ENCODE results near the gene ARHGEF17.

ARHGEF17 gene

GRCh38 chr11:73299751-73300150 is 8.3 kb upstream of the ARHGEF17 start:
- ChIA-PET POLR2A (interaction anchor here (1.2 kb wide), 1 partner anchor 9 kb away, joined by 4 read pairs; no protein-coding TSS in a partner anchor), CTCF (interaction anchor here (1.2 to 28.8 kb wide), 6 partner anchors 6 to 94 kb away, joined by 3 to 605 read pairs (median 184); partner anchors contain the start of gene ARHGEF17)
- no peak overlapping the region for H3K4me3 ChIP-seq (ENCODE audit: low read depth, low read length)
- TF ChIP-seq CTCF (IDR thresholded peaks at IDR 0.05; ENCODE audit: insufficient read depth, low read length, missing control alignments) = no peak
- DNase-seq (ENCODE audit: low read depth, low spot score) = no peak

- DNase-seq (ENCODE audit: low read depth, low spot score) = no peak
- H3K4me3 ChIP-seq (ENCODE audit: low read depth, low read length) = no peak overlapping the region
- POLR2A ChIA-PET = interaction anchor here (0.9 to 4.7 kb wide), 4 partner anchors 11 to 121 kb away, joined by 3 to 64 read pairs (median 25); no protein-coding TSS in a partner anchor
- CTCF ChIA-PET = interaction anchor here (0.5 to 28.8 kb wide), 47 partner anchors 9 to 521 kb away, joined by 3 to 605 read pairs (median 5); partner anchors contain the start of gene P2RY6
- TF ChIP-seq CTCF (IDR thresholded peaks at IDR 0.05; ENCODE audit: insufficient read depth, low read length, missing control alignments) = no peak
Measured at GRCh38 chr11:73306069-73306841, 1.8 kb upstream of the ARHGEF17 start.

GRCh38 chr11:73306977-73307322 is 1.1 kb upstream of the ARHGEF17 start:
- DNase-seq (ENCODE audit: low read depth, low spot score) = no peak
- ChIA-PET CTCF (interaction anchor here (0.5 to 28.8 kb wide), 46 partner anchors 8 to 520 kb away, joined by 3 to 605 read pairs (median 5); partner anchors contain the start of gene P2RY6), POLR2A (interaction anchor here (0.9 to 4.7 kb wide), 7 partner anchors 12 to 292 kb away, joined by 3 to 64 read pairs (median 4); no protein-coding TSS in a partner anchor)
- H3K4me3 ChIP-seq (ENCODE audit: low read depth, low read length) = peak overlapping the region; percentile 57
- no peak for TF ChIP-seq CTCF (IDR thresholded peaks at IDR 0.05; ENCODE audit: insufficient read depth, low read length, missing control alignments)

GRCh38 chr11:73307323-73308002 is 613 bp upstream of the ARHGEF17 start:
- POLR2A ChIA-PET = interaction anchor here (0.9 to 4.7 kb wide), 8 partner anchors 12 to 291 kb away, joined by 3 to 64 read pairs (median 4); no protein-coding TSS in a partner anchor
- H3K4me3 ChIP-seq (ENCODE audit: low read depth, low read length) = peak overlapping the region; percentile 81

More at GRCh38 chr11:73307323-73308002, 613 bp upstream of the ARHGEF17 start:
- DNase-seq (ENCODE audit: low read depth, low spot score) = peak; percentile 89
- CTCF ChIA-PET = interaction anchor here (0.6 to 28.8 kb wide), 43 partner anchors 8 to 467 kb away, joined by 3 to 605 read pairs (median 5); partner anchors contain the start of gene P2RY6
- peak; percentile 82 for TF ChIP-seq CTCF (IDR thresholded peaks at IDR 0.05; ENCODE audit: insufficient read depth, low read length, missing control alignments)

Data from AG04449 (cell line).